ENCODE measurements around the gene CAP2.

- TF ChIP-seq, protein P1, sequence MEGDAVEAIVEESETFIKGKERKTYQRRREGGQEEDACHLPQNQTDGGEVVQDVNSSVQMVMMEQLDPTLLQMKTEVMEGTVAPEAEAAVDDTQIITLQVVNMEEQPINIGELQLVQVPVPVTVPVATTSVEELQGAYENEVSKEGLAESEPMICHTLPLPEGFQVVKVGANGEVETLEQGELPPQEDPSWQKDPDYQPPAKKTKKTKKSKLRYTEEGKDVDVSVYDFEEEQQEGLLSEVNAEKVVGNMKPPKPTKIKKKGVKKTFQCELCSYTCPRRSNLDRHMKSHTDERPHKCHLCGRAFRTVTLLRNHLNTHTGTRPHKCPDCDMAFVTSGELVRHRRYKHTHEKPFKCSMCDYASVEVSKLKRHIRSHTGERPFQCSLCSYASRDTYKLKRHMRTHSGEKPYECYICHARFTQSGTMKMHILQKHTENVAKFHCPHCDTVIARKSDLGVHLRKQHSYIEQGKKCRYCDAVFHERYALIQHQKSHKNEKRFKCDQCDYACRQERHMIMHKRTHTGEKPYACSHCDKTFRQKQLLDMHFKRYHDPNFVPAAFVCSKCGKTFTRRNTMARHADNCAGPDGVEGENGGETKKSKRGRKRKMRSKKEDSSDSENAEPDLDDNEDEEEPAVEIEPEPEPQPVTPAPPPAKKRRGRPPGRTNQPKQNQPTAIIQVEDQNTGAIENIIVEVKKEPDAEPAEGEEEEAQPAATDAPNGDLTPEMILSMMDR (conservative IDR thresholded peaks at IDR 0.05 in 1 of 2, IDR thresholded peaks at IDR 0.05 in 1 of 2; ENCODE audit: low read depth in 1 of 2, low read length in 2 of 2), result no peak
- no peak for TF ChIP-seq EZH2 (IDR thresholded peaks at IDR 0.05; ENCODE audit: low read length, missing control alignments)
Measured at GRCh38 chr6:17480476-17480875, 87.1 kb downstream of the CAP2 start.
